GM12878 (cell line): ENCODE data around the gene NCF2. TPM values are rescaled to one million over a fixed set of nuclear protein-coding genes. Genes with fewer than 3 reads are reported as not detected.

Experiments used
- BCL11A ChIP-seq: IDR thresholded peaks from 2 replicates; pipeline ENCODE4 v1.6.1; 2011; ENCODE audit warnings: low read depth, low read length
- CBX3 ChIP-seq: fragments of 200-600 bp; sonication (generic); IDR thresholded peaks from 2 replicates; pipeline ENCODE4 v1.6.1; 2016; ENCODE audit warnings: low read depth, borderline replicate concordance
- CTCF ChIP-seq, 3 experiments: IDR thresholded peaks in 2 of 3; conservative IDR thresholded peaks in 1 of 3; 2 replicates each; pipeline ENCODE4 v1.5.1; 2011; ENCODE audit warnings: low read depth in 3 of 3, low read length in 3 of 3, mild to moderate bottlenecking in 3 of 3, control low read depth in 2 of 3, moderate library complexity in 2 of 3, inconsistent platforms in 1 of 3, mixed read lengths in 1 of 3; ENCODE audit not compliant: control insufficient read depth in 2 of 3, insufficient read depth in 1 of 3; ENCODE audit errors: extremely low read depth in 1 of 3
- ELK1 ChIP-seq: IDR thresholded peaks from 2 replicates; pipeline ENCODE4 v1.6.1; 2012; ENCODE audit warnings: low read depth, low read length, improper control_type of control experiment
- FOXM1 ChIP-seq: IDR thresholded peaks from 2 replicates; pipeline ENCODE4 v1.6.1; 2012; ENCODE audit warnings: low read depth, mild to moderate bottlenecking, inconsistent platforms, low read length, moderate library complexity
- HCFC1 ChIP-seq: fragments of 150-350 bp; IDR thresholded peaks from 2 replicates; pipeline ENCODE4 v1.6.1; 2014; ENCODE audit warnings: low read length
- HDGF ChIP-seq: fragments of 450-650 bp; IDR thresholded peaks from 2 replicates; pipeline ENCODE4 v1.6.1; 2016; ENCODE audit warnings: antibody characterized with exemption
- IRF3 ChIP-seq: fragments of 450-650 bp; IDR thresholded peaks from 2 replicates; pipeline ENCODE4 v1.6.1; 2014; ENCODE audit warnings: mild to moderate bottlenecking
- JUNB ChIP-seq: IDR thresholded peaks from 2 replicates; pipeline ENCODE4 v1.6.1; 2016; ENCODE audit warnings: antibody characterized with exemption, mild to moderate bottlenecking
- KAT2A ChIP-seq: conservative IDR thresholded peaks from 2 replicates; pipeline ENCODE4 v1.6.1; 2011; ENCODE audit warnings: low read depth, low read length; ENCODE audit not compliant: control insufficient read depth
- PKNOX1 ChIP-seq: fragments of 450-650 bp; IDR thresholded peaks from 2 replicates; pipeline ENCODE4 v1.6.1; 2016; ENCODE audit warnings: mild to moderate bottlenecking
- POU2F2 ChIP-seq: IDR thresholded peaks from 3 replicates; pipeline ENCODE4 v1.6.1; 2011; ENCODE audit warnings: low read depth, mild to moderate bottlenecking, low read length, borderline replicate concordance
- RAD21 ChIP-seq: IDR thresholded peaks from 2 replicates; pipeline ENCODE4 v1.6.1; 2011; ENCODE audit warnings: mild to moderate bottlenecking, low read depth, low read length, moderate library complexity; ENCODE audit not compliant: insufficient read depth
- SRF ChIP-seq, 2 experiments: IDR thresholded peaks; 2 replicates each; pipeline ENCODE4 v1.6.1; 2011; ENCODE audit warnings: low read depth in 2 of 2, low read length in 2 of 2, mild to moderate bottlenecking in 1 of 2, moderate library complexity in 1 of 2
- TCF3 ChIP-seq: IDR thresholded peaks from 2 replicates; pipeline ENCODE4 v1.6.1; 2012; ENCODE audit warnings: low read depth, mild to moderate bottlenecking, low read length, borderline replicate concordance; ENCODE audit not compliant: insufficient read depth
- YBX1 ChIP-seq: fragments of 450-650 bp; IDR thresholded peaks from 2 replicates; pipeline ENCODE4 v1.6.1; 2016; ENCODE audit warnings: antibody characterized with exemption
- YY1 ChIP-seq: IDR thresholded peaks from 2 replicates; pipeline ENCODE4 v1.6.1; 2011; ENCODE audit warnings: low read depth, mild to moderate bottlenecking, low read length
- ZBTB4 ChIP-seq: fragments of 450-650 bp; formaldehyde crosslinking; IDR thresholded peaks from 2 replicates; pipeline ENCODE4 v1.4.0; 2022; ENCODE audit warnings: mild to moderate bottlenecking, moderate library complexity
- polyA plus RNA-seq, 11 experiments: library from polyadenylated mRNA; depleted of rRNA in 4 of 11; unstranded in 6 of 11; stranded (reverse) in 5 of 11; fragments of >200 nt; fragmentation: Nextera tagmentation in 4 of 11; fragmentation: Illumina TruSeq in 1 of 11; extraction: Ambion mirVana in 4 of 11; extraction: Trizol in 1 of 11; gene quantifications; 1 replicate in 1 of 11; 2 replicates in 10 of 11; pipeline versions ENCODE4 v1.2.1 to v1.2.3, GENCODE V29; 2011 to 2016; ENCODE audit warnings: inconsistent platforms in 2 of 11, missing spikeins in 2 of 11, low read depth in 1 of 11
- total RNA-seq, 4 experiments: library from RNA; depleted of rRNA in 3 of 4; stranded (reverse); fragments of >200 nt in 3 of 4; fragmentation: Illumina TruSeq in 1 of 4; extraction: Trizol in 1 of 4; gene quantifications; 2 replicates each; pipeline versions ENCODE4 v1.2.1 to v1.2.3, GENCODE V29; 2013 to 2021

NCF2 gene
- total and polyA plus RNA-seq, 10 of the 15 experiments (the other 5 are each of a cell fraction or from before 2014, with no cell fraction given), result 31.4 to 256 (median 77.1) TPM

GRCh38 chr1:183604038-183604808, 14.0 kb upstream of the NCF2 start (continued):
- no peak; the same call in 1 of the 2 replicates for TF ChIP-seq ELK1
- TF ChIP-seq KAT2A, result no peak
- TF ChIP-seq YBX1, result 0 out of 2 replicates have a peak, but pooled peaks have one; percentile 67
- TF ChIP-seq FOXM1, result peak; percentile 60; the same call in 1 of the 2 replicates
- TF ChIP-seq CTCF (IDR thresholded peaks at IDR 0.05 in 2 of 3, conservative IDR thresholded peaks at IDR 0.05 in 1 of 3; ENCODE audit: control insufficient read depth in 2 of 3, extremely low read depth in 1 of 3, insufficient read depth in 1 of 3, low read depth in 3 of 3, low read length in 3 of 3), result no peak
- TF ChIP-seq BCL11A, result peak; percentile 82
- TF ChIP-seq RAD21, result no peak
- TF ChIP-seq JUNB, result peak; percentile 63
- TF ChIP-seq ZBTB4 (CRISPR knock-in tag), result peak; percentile 92
- TF ChIP-seq PKNOX1, result peak; percentile 25; the same call in 1 of the 2 replicates
- TF ChIP-seq IRF3, result no peak; the same call in 1 of the 2 replicates
- no peak for TF ChIP-seq SRF (IDR thresholded peaks at IDR 0.05; ENCODE audit: low read depth in 2 of 2, low read length in 2 of 2)
- peak; percentile 93 for TF ChIP-seq HDGF
- no peak for TF ChIP-seq CBX3
- TF ChIP-seq YY1, result no peak
- peak; percentile 22; the same call in 1 of the 2 replicates for TF ChIP-seq HCFC1
- TF ChIP-seq TCF3, result peak; percentile 40; the same call in 1 of the 2 replicates
- TF ChIP-seq POU2F2, result peak; percentile 26; the same call in 1 of the 3 replicates
